Stimulated activated CD4-positive, alpha-beta T cell treated with anti-CD3 and anti-CD28 coated beads, Interleukin-15, amount 100 ng/mL, for 24 hours (primary cell): ENCODE data around the gene VTI1A.
"Not testable (repeated sequence)": the region's sequence is repeated elsewhere in the genome, so short reads cannot be mapped to it uniquely, and the experiment has no call there.

Experiments
- DNase-seq: peaks from one replicate; pipeline ENCODE4 v3.0.0-alpha.2; 2020

The VTI1A gene

GRCh38 chr10:112731450-112731849 is 284.4 kb downstream of the VTI1A start:
- not testable (repeated sequence) for DNase-seq

GRCh38 chr10:112732277-112732921 is 285.4 kb downstream of the VTI1A start:
- no peak for DNase-seq

GRCh38 chr10:112735041-112735695 is 288.2 kb downstream of the VTI1A start:
- DNase-seq = no peak

GRCh38 chr10:112738606-112739591 is 291.9 kb downstream of the VTI1A start:
- no peak for DNase-seq

GRCh38 chr10:112739592-112740353 is 292.8 kb downstream of the VTI1A start:
- no peak for DNase-seq

- DNase-seq = no peak
These were observed 294.9 kb downstream of the VTI1A start for GRCh38 chr10:112741830-112742402.

DNA sequence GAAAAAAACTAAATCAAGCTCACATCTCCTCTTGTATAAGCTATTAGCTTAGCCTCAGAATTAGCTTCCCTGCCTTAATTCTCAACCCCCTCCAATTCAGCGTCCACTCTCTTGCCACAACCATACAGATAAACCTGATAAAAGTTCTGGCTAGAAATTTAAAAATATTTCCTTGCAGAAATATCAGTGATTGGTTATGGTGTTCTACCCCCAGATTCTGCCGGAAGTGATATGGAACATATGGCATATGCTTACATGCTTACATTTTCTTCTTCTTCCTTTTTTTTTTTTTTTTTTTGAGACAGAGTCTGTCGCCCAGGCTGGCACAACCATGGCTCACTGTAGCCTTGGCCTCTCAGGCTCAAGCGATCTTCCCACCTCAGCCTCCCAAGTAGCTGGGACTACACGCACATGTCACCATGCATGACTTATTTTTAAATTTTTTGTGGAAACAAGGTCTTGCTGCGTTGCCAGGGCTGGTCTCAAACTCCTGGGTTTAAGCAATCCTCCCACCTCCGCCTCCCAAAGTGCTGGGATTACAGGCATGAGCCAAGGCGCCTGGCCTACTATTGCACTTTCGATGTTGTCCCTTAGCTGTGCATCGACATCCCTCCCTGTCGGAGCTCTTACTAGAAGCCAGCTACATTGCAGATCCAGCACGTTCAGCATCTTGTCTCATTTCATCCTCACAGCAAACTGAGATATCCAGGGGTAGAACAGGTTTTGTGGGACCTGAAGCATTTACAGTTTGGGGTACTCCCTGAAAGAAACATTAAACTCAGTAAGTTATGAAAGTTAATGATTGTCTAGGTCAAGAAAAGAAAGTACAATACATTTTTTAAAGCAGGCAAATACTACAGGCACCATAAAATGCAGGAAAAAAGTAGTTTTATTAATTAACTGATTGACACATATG is 297.4 kb downstream of the VTI1A start:
- DNase-seq = no peak

DNA sequence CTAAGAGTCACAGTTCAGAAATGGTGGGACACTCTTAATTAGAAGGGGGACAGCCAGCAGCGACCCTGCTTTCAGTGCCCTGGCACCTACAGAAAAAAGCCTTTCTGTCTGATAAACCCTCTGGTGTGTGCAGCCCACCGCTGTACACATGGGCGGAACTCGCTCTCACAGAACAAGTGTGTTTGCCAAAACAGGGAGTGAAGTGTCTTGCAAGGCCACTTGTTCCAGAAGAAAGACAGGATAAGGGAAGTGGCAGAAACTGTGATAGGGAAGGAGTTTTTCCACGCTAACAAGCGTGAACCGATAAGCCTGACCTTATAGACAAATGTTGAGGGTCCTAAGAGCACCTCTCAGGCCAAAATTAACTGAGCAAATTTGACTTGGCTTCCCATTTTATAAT is 299.3 kb downstream of the VTI1A start:
- no peak for DNase-seq

GRCh38 chr10:112750427-112751167 is 303.6 kb downstream of the VTI1A start:
- DNase-seq = no peak

- no peak for DNase-seq
These were observed 304.6 kb downstream of the VTI1A start for GRCh38 chr10:112751651-112752050.

GRCh38 chr10:112752288-112752687 is 305.3 kb downstream of the VTI1A start:
- no peak for DNase-seq

DNA sequence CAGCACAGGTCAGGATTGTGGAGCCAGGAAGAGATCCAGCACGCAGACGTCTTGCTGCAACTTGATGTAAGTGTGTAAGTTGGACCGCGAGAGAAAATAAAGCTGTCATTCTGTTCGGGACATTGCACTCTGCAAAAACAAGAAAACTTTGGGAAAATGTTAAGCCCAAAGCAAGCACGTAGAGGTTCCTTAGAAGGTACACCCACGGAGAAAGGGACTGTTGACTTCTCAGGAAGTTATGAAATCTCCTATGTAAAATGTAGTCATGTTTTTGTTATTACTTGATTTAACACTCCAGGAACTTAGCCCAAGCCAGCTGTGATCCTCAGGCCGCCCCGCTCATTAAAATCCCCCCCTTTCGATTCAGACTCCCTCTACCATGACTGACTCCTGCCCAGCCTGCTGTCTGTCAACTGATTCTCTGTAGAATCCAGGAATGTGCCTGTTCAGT is 307.0 kb downstream of the VTI1A start:
- no peak for DNase-seq

- no peak for DNase-seq
These were observed 308.6 kb downstream of the VTI1A start for GRCh38 chr10:112755446-112756234.

- DNase-seq = no peak
These were observed 309.2 kb downstream of the VTI1A start for GRCh38 chr10:112756235-112756527.

DNA sequence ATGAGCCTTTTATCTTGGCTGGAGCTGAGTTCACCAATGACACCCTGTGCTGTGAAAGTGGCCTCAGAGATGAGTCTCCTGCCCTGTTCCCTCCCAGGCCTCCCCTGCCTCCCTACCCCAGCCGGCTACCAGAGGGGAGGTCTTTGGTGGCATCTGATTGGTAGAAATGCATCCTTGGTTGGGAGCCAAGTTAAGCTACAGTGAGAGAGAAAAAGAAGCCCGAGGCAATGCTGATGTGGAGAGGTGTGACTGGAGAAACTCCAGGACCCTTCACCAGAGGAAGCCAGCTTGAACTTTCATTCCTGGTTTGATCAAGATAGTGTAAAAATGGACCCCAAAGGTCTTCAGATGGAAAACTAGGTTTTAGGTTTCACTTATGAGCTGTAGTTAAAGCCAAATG is 311.9 kb downstream of the VTI1A start:
- no peak for DNase-seq

- no peak for DNase-seq
These were observed 312.5 kb downstream of the VTI1A start for GRCh38 chr10:112759496-112759895.

DNA sequence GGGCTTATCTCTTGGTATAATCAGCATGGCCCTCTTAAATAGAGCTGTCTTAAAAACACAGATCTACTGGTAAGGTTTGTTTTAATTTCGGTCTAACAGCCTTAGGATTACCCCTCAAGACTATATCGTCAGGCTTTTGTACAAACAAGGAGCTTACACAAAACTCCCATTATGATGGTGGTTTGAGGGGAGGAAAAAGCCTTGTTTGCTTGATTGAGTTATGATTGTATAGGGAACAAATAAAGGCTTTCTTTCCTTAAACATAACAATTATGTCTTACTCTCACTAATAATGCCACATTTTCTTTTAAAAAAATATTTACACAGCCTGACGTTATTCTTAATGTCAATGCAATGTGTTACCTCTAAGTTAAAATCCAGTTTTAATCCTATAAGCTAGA is 314.2 kb downstream of the VTI1A start:
- no peak for DNase-seq

- no peak for DNase-seq
These were observed 317.0 kb downstream of the VTI1A start for GRCh38 chr10:112763916-112764520.

DNA sequence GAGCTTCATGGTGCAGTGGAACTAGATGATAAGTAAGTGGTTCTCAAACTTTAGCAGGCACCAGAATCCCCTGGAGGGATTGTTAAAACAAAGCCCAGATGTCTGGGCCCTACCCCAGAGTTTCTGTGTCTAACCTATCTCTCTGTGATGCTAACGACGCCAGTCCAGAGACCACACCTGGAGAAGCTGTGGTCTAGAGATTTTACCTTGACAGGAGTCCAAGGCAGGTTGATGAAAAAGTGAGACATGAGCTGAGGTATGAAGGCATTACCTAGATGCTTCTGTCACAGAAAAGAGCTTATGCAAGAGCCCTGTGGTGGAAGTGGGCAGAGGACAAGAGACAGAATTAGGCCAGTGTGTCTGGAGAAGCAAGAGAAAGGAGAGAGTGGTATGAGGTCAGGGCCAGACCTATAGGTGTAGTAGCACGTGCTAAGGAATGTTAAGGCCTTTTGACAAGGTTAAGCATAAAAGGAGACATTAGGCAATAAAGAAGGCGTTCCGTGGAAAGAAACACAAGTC is 318.8 kb downstream of the VTI1A start:
- no peak for DNase-seq
